Retina (tissue), 1 donor: Measurements from ENCODE around the gene SMIM5.
"Not testable (repeated sequence)": the region's sequence is repeated elsewhere in the genome, so short reads cannot be mapped to it uniquely, and the experiment has no call there.

Experiments
- DNase-seq: peaks from one replicate; pipeline ENCODE4 v3.0.0-alpha.2; 2016

Gene SMIM5, protein sequence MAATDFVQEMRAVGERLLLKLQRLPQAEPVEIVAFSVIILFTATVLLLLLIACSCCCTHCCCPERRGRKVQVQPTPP

DNA sequence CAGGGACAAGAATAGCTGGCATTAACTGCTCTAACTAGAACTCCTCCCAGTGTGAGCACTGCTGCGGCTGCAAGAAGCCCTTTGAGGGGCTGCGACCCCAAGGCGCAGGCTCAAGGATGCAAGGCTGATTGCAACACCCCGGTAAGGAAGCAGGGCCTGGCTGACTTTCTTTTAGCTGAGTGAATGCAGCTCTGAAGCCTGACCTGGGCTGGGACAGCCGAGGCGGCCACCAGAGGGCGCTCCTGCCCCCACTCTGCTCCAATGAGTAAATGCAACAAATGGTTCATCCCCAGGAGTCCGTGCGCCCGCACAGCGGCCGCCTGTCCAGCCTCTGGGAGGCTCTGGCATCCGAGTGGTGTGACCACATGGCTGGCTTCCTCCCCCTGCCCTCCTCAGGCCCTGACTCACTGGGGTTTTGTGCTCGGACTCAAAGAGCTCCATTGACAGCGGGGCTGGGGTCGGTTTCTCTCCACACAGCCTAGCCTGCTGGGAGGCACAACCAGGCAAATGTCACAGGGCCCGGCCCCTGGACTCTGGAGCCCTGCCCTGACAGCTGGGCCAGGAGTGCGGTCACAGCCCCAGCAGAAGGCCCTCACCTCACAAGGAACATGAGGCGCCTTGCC is at the start of gene SMIM5:
TSS of gene SMIM5 (plus strand) at position 572 of the 623 bp plus-strand sequence. CDS start 6,768 bp downstream, outside the sequence.
- peak; percentile 86 for DNase-seq

GRCh38 chr17:75584849-75585175 is 48.4 kb upstream of the SMIM5 start:
- DNase-seq, result no peak

- DNase-seq, result peak; percentile 81
Measured at GRCh38 chr17:75587675-75588595, 45.3 kb upstream of the SMIM5 start, which contains the start of gene MYO15B. TSS of gene MYO15B (plus strand) at chr17:75587800. CDS start at chr17:75588058, 258 bp downstream.

DNA sequence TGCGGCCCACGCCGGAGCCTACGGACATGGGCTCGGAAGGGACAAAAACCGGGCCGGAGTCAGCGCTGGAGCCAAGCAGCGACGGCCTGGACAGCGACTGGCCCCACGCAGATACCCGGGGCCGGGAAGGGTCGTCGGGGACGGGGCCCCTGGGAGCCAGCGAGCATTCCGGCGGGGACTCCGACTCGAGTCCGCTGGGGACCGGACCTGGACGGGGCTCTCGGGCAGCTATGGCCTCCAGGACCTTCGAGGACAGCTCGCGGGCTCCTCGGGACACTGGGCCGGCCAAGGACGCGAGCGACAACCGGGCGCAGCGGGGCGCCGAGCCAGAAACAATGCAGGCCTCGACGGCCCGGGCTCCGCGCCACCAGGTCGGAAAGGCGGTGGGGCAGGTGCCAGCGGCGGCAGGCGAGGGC is 44.6 kb upstream of the SMIM5 start:
- DNase-seq, result peak; percentile 89

DNA sequence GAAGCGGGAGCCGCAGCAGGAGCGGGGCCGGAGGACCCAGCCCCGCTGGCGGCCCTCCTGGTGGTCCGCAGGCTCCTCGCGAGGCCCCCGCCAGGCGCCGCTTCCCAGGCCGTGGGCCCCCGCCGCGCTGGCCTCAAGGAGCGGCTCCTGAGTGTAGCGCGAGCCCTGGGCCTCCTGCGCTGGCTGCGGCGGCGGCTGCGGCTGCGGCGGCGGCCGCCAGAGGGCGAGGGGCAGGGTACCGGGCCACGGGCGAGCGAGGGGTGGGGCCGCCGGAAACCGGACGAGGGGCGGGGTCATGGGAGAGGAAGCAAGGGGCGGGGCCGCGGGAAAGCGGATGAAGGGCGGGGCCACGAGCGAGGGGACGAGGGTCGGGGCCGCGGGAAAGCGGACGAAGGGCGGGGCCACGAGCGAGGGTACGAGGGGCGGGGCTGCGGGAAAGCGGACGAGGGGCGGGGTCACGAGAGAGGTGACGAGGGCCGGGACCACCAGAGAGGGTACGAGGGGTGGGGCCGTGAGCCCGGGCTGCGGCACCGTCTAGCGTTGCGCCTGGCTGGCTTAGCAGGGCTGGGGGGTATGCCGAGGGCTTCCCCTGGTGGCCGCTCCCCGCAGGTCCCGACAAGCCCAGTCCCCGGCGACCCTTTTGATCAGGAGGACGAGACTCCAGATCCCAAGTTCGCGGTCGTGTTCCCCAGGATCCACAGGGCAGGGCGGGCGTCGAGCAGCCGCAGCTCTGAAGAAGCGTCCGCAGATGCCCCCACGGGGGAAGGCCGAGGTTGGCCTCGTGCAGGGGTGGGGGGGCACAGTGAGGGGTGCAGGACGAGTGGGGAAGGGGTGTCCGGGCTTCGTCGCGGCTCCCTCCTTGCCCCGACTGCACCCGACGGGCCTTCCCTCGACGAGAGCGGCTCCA is 44.0 kb upstream of the SMIM5 start:
- DNase-seq, result peak; percentile 84

- DNase-seq, result peak; percentile 39
Measured at GRCh38 chr17:75589919-75590303, 43.3 kb upstream of the SMIM5 start.

- no peak for DNase-seq
Measured at GRCh38 chr17:75590314-75590761, 42.9 kb upstream of the SMIM5 start.

GRCh38 chr17:75590849-75591721 is 42.1 kb upstream of the SMIM5 start:
- no peak for DNase-seq

- DNase-seq, result no peak
Measured at GRCh38 chr17:75591722-75592302, 41.4 kb upstream of the SMIM5 start.

- no peak for DNase-seq
Measured at GRCh38 chr17:75592348-75593020, 40.8 kb upstream of the SMIM5 start.

DNA sequence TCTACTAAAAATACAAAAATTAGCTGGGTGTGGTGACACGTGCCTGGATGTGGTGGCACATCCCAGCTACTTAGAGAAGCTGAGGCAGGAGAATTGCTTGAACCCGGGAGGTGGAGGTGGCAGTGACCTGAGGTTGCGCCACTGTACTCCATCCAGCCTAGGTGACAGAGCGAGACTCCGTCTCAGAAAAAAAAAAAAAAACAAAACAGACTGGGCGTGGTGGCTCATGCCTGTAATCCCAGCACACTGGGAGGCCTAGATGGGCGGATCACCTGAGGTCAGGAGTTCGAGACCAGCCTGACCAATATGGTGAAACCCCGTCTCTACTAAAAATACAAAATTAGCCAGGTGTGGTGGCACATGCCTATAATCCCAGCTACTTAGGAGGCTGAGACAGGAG is 39.8 kb upstream of the SMIM5 start:
- DNase-seq, result not testable (repeated sequence)

- no peak for DNase-seq
Measured at GRCh38 chr17:75594499-75595283, 38.5 kb upstream of the SMIM5 start.

DNA sequence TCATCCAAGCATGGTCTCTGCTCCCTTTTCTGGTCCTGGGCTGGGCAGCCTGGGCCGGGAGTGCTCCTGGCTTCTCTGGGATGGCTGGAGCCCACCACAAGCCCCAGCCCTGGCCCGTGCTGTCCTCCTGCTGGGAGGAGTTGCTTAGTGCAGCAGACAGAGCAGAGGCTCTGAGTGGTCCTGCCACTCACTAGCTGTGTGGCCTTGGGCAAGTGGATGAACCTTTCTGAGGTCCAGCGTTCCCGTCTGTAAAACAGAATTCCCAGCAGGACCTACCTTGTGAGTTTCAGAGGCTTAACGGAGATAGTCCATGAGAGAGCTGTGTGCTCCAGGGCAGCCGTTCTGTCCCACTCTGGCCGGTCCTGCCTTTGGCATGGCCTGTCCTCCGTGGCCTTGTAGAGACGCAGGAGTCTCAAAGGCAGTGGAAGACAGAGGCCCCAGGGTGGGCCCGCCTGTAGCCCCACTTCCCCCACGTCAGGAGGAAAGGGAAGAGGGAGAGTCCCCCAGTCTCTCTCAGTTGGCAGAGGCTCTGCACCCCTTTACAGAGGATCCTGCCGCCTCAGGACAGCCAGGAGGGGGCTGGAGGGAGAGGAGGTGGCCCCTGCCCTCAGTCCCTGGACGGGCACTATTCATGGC is 37.8 kb upstream of the SMIM5 start:
- DNase-seq, result no peak

- DNase-seq, result no peak
Measured at GRCh38 chr17:75595920-75596313, 37.3 kb upstream of the SMIM5 start.

GRCh38 chr17:75596320-75597087 is 36.7 kb upstream of the SMIM5 start:
- DNase-seq, result no peak

GRCh38 chr17:75601057-75601987 is 31.9 kb upstream of the SMIM5 start:
- DNase-seq, result peak; percentile 56

- DNase-seq, result no peak
Measured at GRCh38 chr17:75602644-75603043, 30.6 kb upstream of the SMIM5 start.
